HepG2 (cell line): Measurements from ENCODE around the gene CDR2L. TPM values are rescaled to one million over a fixed set of nuclear protein-coding genes. Genes with fewer than 3 reads are reported as not detected.

Source experiments
- CAMTA2 ChIP-seq: sonication (generic); formaldehyde crosslinking; IDR thresholded peaks from 2 replicates; pipeline ENCODE4 v1.4.0; 2020; ENCODE audit warnings: mild to moderate bottlenecking, missing genetic modification reagents, borderline replicate concordance
- FOXO4 ChIP-seq: sonication (generic); formaldehyde crosslinking; conservative IDR thresholded peaks from 2 replicates; pipeline ENCODE4 v1.8.1; 2023; ENCODE audit warnings: missing genetic modification reagents
- GPN1 ChIP-seq: sonication (generic); formaldehyde crosslinking; IDR thresholded peaks from 2 replicates; pipeline ENCODE4 v1.5.1; 2020; ENCODE audit warnings: missing genetic modification reagents, borderline replicate concordance
- HNRNPH1 ChIP-seq: fragments of 200-400 bp; formaldehyde crosslinking; optimal IDR thresholded peaks from 2 replicates; pipeline ENCODE3; 2017; ENCODE audit warnings: mild to moderate bottlenecking, low read depth, low read length
- JUN ChIP-seq: sonication (generic); formaldehyde crosslinking; IDR thresholded peaks from 2 replicates; pipeline ENCODE4 v1.4.0; 2020; ENCODE audit warnings: mild to moderate bottlenecking, missing genetic modification reagents
- LBX2 ChIP-seq: sonication (generic); formaldehyde crosslinking; IDR thresholded peaks from 2 replicates; pipeline ENCODE4 v1.5.0; 2020; ENCODE audit warnings: missing genetic modification reagents, mild to moderate bottlenecking, borderline replicate concordance
- MLLT10 ChIP-seq: sonication (generic); formaldehyde crosslinking; IDR thresholded peaks from 2 replicates; pipeline ENCODE4 v1.4.0; 2020; ENCODE audit warnings: missing genetic modification reagents
- MZF1 ChIP-seq: sonication (generic); formaldehyde crosslinking; IDR thresholded peaks from 2 replicates; pipeline ENCODE4 v1.8.1; 2023; ENCODE audit warnings: mild to moderate bottlenecking, missing genetic modification reagents, borderline replicate concordance
- RAD21 ChIP-seq: fragments of 450-650 bp; formaldehyde crosslinking; IDR thresholded peaks from 2 replicates; pipeline ENCODE4 v1.5.0; 2020; ENCODE audit warnings: mild to moderate bottlenecking
- RNF219 ChIP-seq: sonication (generic); formaldehyde crosslinking; IDR thresholded peaks from 2 replicates; pipeline ENCODE4 v1.5.0; 2020; ENCODE audit warnings: mild to moderate bottlenecking, missing genetic modification reagents
- SNAPC5 ChIP-seq: sonication (generic); formaldehyde crosslinking; IDR thresholded peaks from 2 replicates; pipeline ENCODE4 v1.8.1; 2023; ENCODE audit warnings: mild to moderate bottlenecking, missing genetic modification reagents, borderline replicate concordance
- SRF ChIP-seq: IDR thresholded peaks from 2 replicates; pipeline ENCODE4 v1.6.1; 2011; ENCODE audit warnings: mild to moderate bottlenecking, low read depth, low read length, moderate library complexity
- U2AF1 ChIP-seq: fragments of 200-400 bp; formaldehyde crosslinking; optimal IDR thresholded peaks from 2 replicates; pipeline ENCODE3; 2017; ENCODE audit warnings: mild to moderate bottlenecking, low read depth, low read length
- ZBTB4 ChIP-seq: sonication (generic); formaldehyde crosslinking; IDR thresholded peaks from 2 replicates; pipeline ENCODE4 v1.4.0; 2020; ENCODE audit warnings: missing genetic modification reagents, mild to moderate bottlenecking, borderline replicate concordance
- ZBTB44 ChIP-seq: sonication (generic); formaldehyde crosslinking; IDR thresholded peaks from 2 replicates; pipeline ENCODE4 v1.4.0; 2020; ENCODE audit warnings: missing genetic modification reagents
- ZFP36L2 ChIP-seq: sonication (generic); formaldehyde crosslinking; IDR thresholded peaks from 2 replicates; pipeline ENCODE4 v1.4.0; 2020; ENCODE audit warnings: missing genetic modification reagents
- ZFY ChIP-seq: sonication (generic); formaldehyde crosslinking; IDR thresholded peaks from 2 replicates; pipeline ENCODE4 v1.4.0; 2020; ENCODE audit warnings: missing genetic modification reagents
- ZNF605 ChIP-seq: sonication (generic); formaldehyde crosslinking; IDR thresholded peaks from 2 replicates; pipeline ENCODE4 v1.8.0; 2022; ENCODE audit warnings: mild to moderate bottlenecking, missing genetic modification reagents
- ZNF607 ChIP-seq: sonication (generic); formaldehyde crosslinking; IDR thresholded peaks from 2 replicates; pipeline ENCODE4 v1.5.1; 2020; ENCODE audit warnings: missing genetic modification reagents, mild to moderate bottlenecking, borderline replicate concordance
- ZNF724P ChIP-seq: sonication (generic); formaldehyde crosslinking; IDR thresholded peaks from 2 replicates; pipeline ENCODE4 v1.8.0; 2022; ENCODE audit warnings: missing genetic modification reagents, borderline replicate concordance
- polyA plus RNA-seq, 8 experiments: library from polyadenylated mRNA; depleted of rRNA in 3 of 8; stranded (reverse) in 7 of 8; unstranded in 1 of 8; fragments of >200 nt; fragmentation: Illumina TruSeq in 4 of 8; extraction: Trizol in 4 of 8; gene quantifications; 2 replicates each; pipeline versions ENCODE4 v1.2.1 to v1.2.3, GENCODE V29; 2011 to 2016; ENCODE audit warnings: low read depth in 4 of 8, missing spikeins in 1 of 8, mixed read lengths in 1 of 8; ENCODE audit not compliant: insufficient read depth in 1 of 8
- total RNA-seq, 5 experiments: library from RNA; depleted of rRNA; stranded (reverse); fragments of >200 nt; fragmentation: Illumina TruSeq; extraction: Trizol; gene quantifications; 2 replicates each; pipeline ENCODE4 v1.2.3, GENCODE V29; 2016; ENCODE audit warnings: low read depth in 1 of 5

CDR2L gene
- total and polyA plus RNA-seq, 2 of the 13 experiments (the other 11 are each of a cell fraction or from before 2014, with no cell fraction given): 1.9 to 2.1 TPM

- TF ChIP-seq U2AF1: peak; percentile 38
- peak; percentile 97 for TF ChIP-seq LBX2 (CRISPR knock-in tag)
- TF ChIP-seq RAD21 (CRISPR knock-in tag): peak; percentile 18
- no peak; the same call in 1 of the 2 replicates for TF ChIP-seq JUN (CRISPR knock-in tag)
- TF ChIP-seq ZNF605 (CRISPR knock-in tag): peak; percentile 83
- no peak for TF ChIP-seq ZFP36L2 (CRISPR knock-in tag)
- no peak for TF ChIP-seq MZF1
- no peak for TF ChIP-seq SNAPC5
- no peak for TF ChIP-seq GPN1 (CRISPR knock-in tag)
- TF ChIP-seq ZBTB4: no peak
- TF ChIP-seq ZNF607 (CRISPR knock-in tag): peak; percentile 81; the same call in 1 of the 2 replicates
- TF ChIP-seq ZBTB44 (CRISPR knock-in tag): no peak
- TF ChIP-seq ZFY (CRISPR knock-in tag): peak; percentile 80
- TF ChIP-seq HNRNPH1: no peak
- no peak; the same call in 1 of the 2 replicates for TF ChIP-seq RNF219 (CRISPR knock-in tag)
- no peak for TF ChIP-seq MLLT10 (CRISPR knock-in tag)
- TF ChIP-seq SRF: no peak
- peak; percentile 35; the same call in 1 of the 2 replicates for TF ChIP-seq CAMTA2 (CRISPR knock-in tag)
- TF ChIP-seq ZNF724P (CRISPR knock-in tag): peak; percentile 89
- TF ChIP-seq FOXO4: no peak
Observed at GRCh38 chr17:75046407-75047289, 59.2 kb downstream of the CDR2L start, which contains the start of the genes ATP5PD and KCTD2 (continued).
